Measurements from ENCODE around the gene PRPH. TPM values are rescaled to one million over a fixed set of nuclear protein-coding genes. Genes with fewer than 3 reads are reported as not detected.

Gene PRPH
- total RNA-seq, 2 donors from 2014 or later, result 0.59 TPM; not detected in 1

- intact Hi-C loops (cut with DNase I), result loop anchor here in 1 of 2 donors (5.0 kb wide), 1 partner anchor 52 kb away; no protein-coding TSS in a partner anchor
- ATAC-seq (no peak), DNase-seq (no peak)
Observed at GRCh38 chr12:49338830-49339463, 44.0 kb downstream of the PRPH start.

GRCh38 chr12:49339464-49339861 lies 44.5 kb downstream of the PRPH start:
- intact Hi-C loops (cut with DNase I), result loop anchor here in 1 of 2 donors (5.0 kb wide), 1 partner anchor 52 kb away; no protein-coding TSS in a partner anchor
- no peak for ATAC-seq
- no peak for DNase-seq

GRCh38 chr12:49340095-49340870 lies 45.3 kb downstream of the PRPH start:
- intact Hi-C loops (cut with DNase I), result loop anchor here in 1 of 2 donors (10.0 kb wide), 1 partner anchor 45 kb away; the partner anchor contains the start of gene PRPH
- no peak for DNase-seq
- no peak for ATAC-seq

- ATAC-seq (no peak), DNase-seq (no peak)
- intact Hi-C loops (cut with DNase I), result loop anchor here in 1 of 2 donors (10.0 kb wide), 1 partner anchor 46 kb away; the partner anchor contains the start of gene PRPH
Observed at GRCh38 chr12:49340971-49341776, 46.2 kb downstream of the PRPH start.

DNA sequence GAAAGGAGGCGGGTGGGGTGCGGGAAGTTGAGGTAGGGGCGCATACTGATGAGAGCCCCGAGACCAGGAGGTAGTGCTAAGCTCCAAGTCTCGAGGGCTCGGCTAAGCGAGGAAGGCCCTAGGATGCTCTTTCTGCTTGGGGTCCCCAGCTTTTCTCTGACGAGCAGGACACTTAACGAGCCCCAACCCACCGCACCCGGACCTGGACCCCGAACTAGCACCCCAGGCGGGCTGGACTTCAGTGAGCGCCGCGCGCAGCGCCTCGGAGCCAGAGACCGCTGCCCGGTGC lies 46.8 kb downstream of the PRPH start:
- DNase-seq, result peak; percentile 29
- no peak for ATAC-seq
- intact Hi-C loops (cut with DNase I), result loop anchor here in 1 of 2 donors (10.0 kb wide), 1 partner anchor 47 kb away; the partner anchor contains the start of gene PRPH

GRCh38 chr12:49342066-49342913 lies 47.3 kb downstream of the PRPH start:
- ATAC-seq (peak; percentile 58 to 69), DNase-seq (peak; percentile 81)
- intact Hi-C loops (cut with DNase I), result loop anchor here in 1 of 2 donors (10.0 kb wide), 1 partner anchor 47 kb away; the partner anchor contains the start of gene PRPH

DNA sequence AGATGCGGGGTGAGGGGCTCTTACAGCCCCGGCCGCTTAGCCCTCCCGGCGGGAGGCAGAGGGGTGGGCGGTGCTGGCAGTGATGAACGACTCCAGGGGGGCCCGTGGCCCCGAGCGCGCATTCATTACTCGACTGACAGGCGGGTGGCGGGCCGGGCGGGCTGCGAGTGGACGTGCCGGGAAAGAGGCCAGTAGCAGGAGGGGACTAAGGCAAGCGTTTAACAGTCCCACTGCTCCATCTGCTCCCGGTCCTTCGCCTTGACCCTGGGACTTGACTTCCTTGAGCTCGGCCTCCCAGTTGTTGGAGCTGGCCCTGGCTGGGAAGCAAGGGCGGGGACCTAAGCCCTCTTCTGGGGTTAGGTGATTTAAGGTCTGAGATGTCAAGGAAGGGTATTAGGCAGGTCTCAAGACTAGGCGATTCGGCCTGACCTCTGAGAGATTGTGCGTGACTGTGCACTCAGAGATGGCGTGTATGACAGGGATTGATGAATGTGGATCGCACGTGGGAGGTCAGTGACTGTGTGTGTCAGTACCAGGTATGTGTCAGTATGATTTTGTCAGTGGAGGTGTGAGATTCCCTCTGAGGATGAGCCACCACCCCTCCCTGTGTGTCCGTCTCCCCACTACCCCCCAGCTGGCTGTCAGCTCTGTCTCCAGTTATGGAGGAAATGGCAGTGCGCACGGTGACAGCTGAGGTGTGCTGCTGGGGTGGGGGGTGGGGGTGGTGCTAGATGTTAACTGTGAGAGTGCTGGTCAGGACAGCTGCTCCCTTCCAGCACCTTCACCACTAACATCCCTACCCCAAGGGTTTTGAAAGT lies 48.2 kb downstream of the PRPH start:
- intact Hi-C loops (cut with DNase I), result loop anchor here in 1 of 2 donors (10.0 kb wide), 1 partner anchor 48 kb away; the partner anchor contains the start of gene PRPH
- peak; percentile 38 for DNase-seq

DNA sequence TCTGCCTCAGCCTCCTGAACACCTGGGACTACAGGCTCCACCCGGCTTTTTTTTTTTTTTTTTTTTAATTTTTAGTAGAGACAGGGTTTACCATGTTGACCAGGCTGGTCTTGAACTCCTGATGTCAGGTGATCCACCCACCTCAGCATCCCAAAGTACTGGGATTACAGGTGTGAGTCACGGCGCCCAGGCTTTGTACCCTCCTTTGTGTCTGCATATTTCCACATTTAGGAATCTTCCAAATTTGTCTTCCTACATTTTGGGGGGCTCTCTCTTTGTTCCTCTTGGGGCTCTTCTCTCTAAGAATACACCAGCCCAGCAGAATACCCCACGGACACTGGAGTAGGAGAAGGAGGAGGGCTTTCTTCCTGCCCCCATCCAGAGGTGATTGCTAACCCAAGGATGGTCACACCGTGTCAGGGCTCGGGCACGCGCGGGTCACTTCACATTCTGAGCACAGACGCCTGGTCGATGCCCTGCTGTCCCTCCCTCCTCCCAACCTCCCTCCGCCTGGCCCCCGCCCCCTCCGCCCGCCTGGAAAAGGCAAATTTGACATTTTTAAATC lies 49.6 kb downstream of the PRPH start:
- DNase-seq (no peak), ATAC-seq (no peak)
- intact Hi-C loops (cut with DNase I), result loop anchor here in 1 of 2 donors (10.0 kb wide), 1 partner anchor 50 kb away; the partner anchor contains the start of gene PRPH

More for the DNA sequence above, 48.2 kb downstream of the PRPH start:
- ATAC-seq, result no peak

GRCh38 chr12:49345051-49345824 lies 50.3 kb downstream of the PRPH start:
- intact Hi-C loops (cut with DNase I), result loop anchor here in 1 of 2 donors (10.0 kb wide), 1 partner anchor 50 kb away; the partner anchor contains the start of gene PRPH
- DNase-seq, result peak; percentile 38

DNA sequence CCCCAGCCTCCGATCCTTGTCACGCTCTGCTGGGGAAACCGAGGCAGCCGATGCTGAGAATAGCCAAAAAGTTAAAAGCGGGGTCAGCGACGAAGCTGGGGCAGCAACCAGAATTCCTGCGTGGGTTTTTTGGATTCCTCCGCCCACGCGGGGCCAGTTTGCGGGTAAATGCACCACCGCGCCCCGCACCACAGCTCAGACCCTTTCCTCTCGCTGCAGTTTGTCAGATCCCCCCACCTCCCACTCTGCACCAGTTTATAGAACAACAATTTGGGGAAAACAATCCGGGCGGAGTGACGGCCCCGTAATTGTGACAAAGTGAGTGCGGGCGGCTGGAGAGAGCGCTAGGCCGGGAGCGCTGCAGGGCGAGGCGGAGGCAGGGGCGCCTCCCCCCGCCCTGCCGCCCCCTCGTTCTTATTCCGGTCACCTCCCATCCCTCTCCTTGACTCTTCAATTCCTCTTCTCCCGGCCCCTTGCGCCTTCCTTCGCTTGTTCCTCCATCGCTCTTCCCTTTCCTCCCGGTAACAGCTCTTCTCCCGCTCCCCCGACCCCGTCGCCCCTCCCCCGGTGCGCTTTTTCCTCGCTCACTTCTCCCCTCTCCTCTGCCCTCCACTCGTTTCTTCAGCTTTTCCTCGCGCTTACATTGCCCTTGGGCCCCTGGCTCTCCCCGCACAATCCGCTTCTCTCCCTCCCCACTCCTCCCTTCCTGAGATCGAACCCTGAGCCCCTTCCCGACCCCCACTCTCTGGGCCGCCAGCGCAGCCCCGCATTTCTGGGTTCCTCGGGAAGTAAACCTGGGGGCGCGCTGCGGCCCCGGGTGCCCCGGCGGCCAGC lies 51.1 kb downstream of the PRPH start:
- ATAC-seq, result no peak
- intact Hi-C loops (cut with DNase I), result loop anchor here in 1 of 2 donors (10.0 kb wide), 1 partner anchor 51 kb away; the partner anchor contains the start of gene PRPH

More at GRCh38 chr12:49345051-49345824, 50.3 kb downstream of the PRPH start:
- no peak for ATAC-seq

GRCh38 chr12:49346659-49347310 lies 51.8 kb downstream of the PRPH start, which contains the start of gene DNAJC22:
Gene DNAJC22 (plus strand): TSS chr12:49346888. CDS start chr12:49348873, 1,985 bp downstream.
- ATAC-seq (peak in 1 of 2 donors; percentile 5), DNase-seq (no peak)
- intact Hi-C loops (cut with DNase I), result loop anchor here in 1 of 2 donors (10.0 kb wide), 1 partner anchor 52 kb away; the partner anchor contains the start of gene PRPH

More for the DNA sequence above, 51.1 kb downstream of the PRPH start:
- DNase-seq, result no peak

- peak; percentile 84 for DNase-seq
- intact Hi-C loops (cut with DNase I), result loop anchor here in 1 of 2 donors (10.0 kb wide), 1 partner anchor 53 kb away; the partner anchor contains the start of gene PRPH
- peak; percentile 90 to 91 for ATAC-seq
Observed at GRCh38 chr12:49347311-49348193, 52.6 kb downstream of the PRPH start.
